ENCODE results near the gene KCNIP1.

Gene KCNIP1

DNA sequence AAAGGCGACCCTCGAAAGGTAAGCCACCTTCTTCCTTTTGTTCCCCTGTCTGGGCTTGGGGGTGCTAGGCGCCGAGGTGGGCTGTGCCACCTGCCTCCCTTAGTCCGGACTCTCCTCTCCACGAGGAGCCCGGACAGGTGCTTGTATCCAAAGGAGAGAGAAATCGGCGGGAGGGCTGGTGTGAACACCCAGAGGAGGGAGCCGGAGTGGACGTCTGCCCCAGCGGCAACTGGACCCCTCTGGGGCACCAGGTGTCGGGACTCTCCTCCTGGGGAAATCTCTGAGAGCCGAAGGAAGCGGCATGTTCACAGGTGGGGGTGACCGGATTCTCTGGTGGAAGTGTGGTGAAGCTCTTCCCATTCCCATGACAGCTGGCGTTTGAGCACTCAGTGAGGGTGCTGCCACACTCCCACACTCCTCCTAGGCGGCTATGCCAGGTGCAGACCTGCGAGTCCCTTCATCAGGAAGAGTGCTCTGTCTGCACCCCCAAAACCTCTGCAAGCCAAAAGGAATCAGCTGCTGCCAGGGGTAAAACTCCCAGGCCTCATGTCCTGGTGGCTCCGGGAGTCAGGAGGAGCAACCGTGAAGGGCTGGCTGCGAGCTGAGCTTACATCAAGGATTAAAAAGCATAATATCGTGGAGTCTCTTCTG lies 921 bp downstream of the KCNIP1 start:
- H2BK15ac ChIP-seq (replicated peaks; ENCODE audit: low read depth) = no peak overlapping the region
- no peaks in the 10 kb centered on the region for H3K36me3 ChIP-seq (ENCODE audit: control insufficient read depth, insufficient read depth, low read length)
- H3K79me1 ChIP-seq (ENCODE audit: low read length) = no peaks in the 10 kb centered on the region
- H3K4me2 ChIP-seq (ENCODE audit: low read length) = no peak overlapping the region
- peaks cover 7% of the 10 kb centered on the region for H3K27me3 ChIP-seq (ENCODE audit: insufficient read depth, low read length, poor library complexity)
- H3K18ac ChIP-seq (ENCODE audit: low read length) = no peak overlapping the region
- H3K79me2 ChIP-seq (ENCODE audit: control insufficient read depth, insufficient read depth, low read length) = no peaks in the 10 kb centered on the region
- H3K56ac ChIP-seq (ENCODE audit: low read length) = no peak overlapping the region
- no peak overlapping the region for H2BK5ac ChIP-seq (ENCODE audit: low read length)
- no peak overlapping the region for H3K4ac ChIP-seq (ENCODE audit: low read depth, low read length)
- no peak overlapping the region for H2AK5ac ChIP-seq (ENCODE audit: low read length)
- H4K8ac ChIP-seq (ENCODE audit: low read depth, low read length) = no peak overlapping the region
- no peak overlapping the region for H3K27ac ChIP-seq (ENCODE audit: low read depth, low read length)
- no peak overlapping the region for H3K23ac ChIP-seq (ENCODE audit: low read length)
- no peaks in the 10 kb centered on the region for H3K4me1 ChIP-seq (ENCODE audit: control insufficient read depth, low read depth, low read length)
- no CpG with 5 or more reads among the region's 23 CpGs for WGBS (ENCODE audit: extremely low coverage, insufficient coverage, low lambda C conversion rate)
- H2BK120ac ChIP-seq (ENCODE audit: low read depth, low read length) = no peak overlapping the region
- H3K9ac ChIP-seq (ENCODE audit: low read length) = no peak overlapping the region
- no peak overlapping the region for H3K4me3 ChIP-seq (ENCODE audit: low read length)
- no peak overlapping the region for H4K5ac ChIP-seq (ENCODE audit: low read length)
- no peak for DNase-seq

DNA sequence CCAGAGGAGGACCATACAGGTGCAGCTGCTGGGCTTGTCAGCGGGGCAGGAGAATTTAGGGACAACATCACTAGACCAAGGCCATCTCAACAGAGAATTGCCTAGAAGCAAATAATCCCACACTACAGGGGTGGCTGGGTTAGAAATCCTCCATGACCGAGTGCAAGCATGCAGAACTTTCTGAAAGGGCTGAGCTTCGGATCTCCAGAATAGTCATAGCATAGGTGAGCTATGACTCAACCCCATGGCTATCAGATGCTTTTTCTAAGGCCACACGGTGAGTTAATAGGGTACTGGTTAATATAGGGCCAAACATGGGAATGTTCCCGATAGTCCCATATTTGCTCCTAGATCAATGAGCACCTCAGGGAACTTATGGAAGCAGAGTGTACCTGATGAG lies 4.2 kb downstream of the KCNIP1 start:
- DNase-seq = peak; percentile 34
- no peaks in the 10 kb centered on the region for H3K36me3 ChIP-seq (ENCODE audit: control insufficient read depth, insufficient read depth, low read length)
- H3K4ac ChIP-seq (ENCODE audit: low read depth, low read length) = no peak overlapping the region
- H3K23ac ChIP-seq (ENCODE audit: low read length) = no peak overlapping the region
- H4K5ac ChIP-seq (ENCODE audit: low read length) = no peak overlapping the region
- no peak overlapping the region for H3K4me3 ChIP-seq (ENCODE audit: low read length)
- H4K8ac ChIP-seq (ENCODE audit: low read depth, low read length) = no peak overlapping the region
- no CpG with 5 or more reads among the region's 5 CpGs for WGBS (ENCODE audit: extremely low coverage, insufficient coverage, low lambda C conversion rate)
- no peak overlapping the region for H3K4me2 ChIP-seq (ENCODE audit: low read length)
- H3K18ac ChIP-seq (ENCODE audit: low read length) = no peak overlapping the region
- H2BK5ac ChIP-seq (ENCODE audit: low read length) = no peak overlapping the region
- H3K27ac ChIP-seq (ENCODE audit: low read depth, low read length) = no peak overlapping the region
- H2AK5ac ChIP-seq (ENCODE audit: low read length) = no peak overlapping the region
- H3K56ac ChIP-seq (ENCODE audit: low read length) = no peak overlapping the region
- no peaks in the 10 kb centered on the region for H3K4me1 ChIP-seq (ENCODE audit: control insufficient read depth, low read depth, low read length)
- H3K9ac ChIP-seq (ENCODE audit: low read length) = no peak overlapping the region
- no peak overlapping the region for H2BK120ac ChIP-seq (ENCODE audit: low read depth, low read length)
- peaks cover 7% of the 10 kb centered on the region for H3K27me3 ChIP-seq (ENCODE audit: insufficient read depth, low read length, poor library complexity)
- H2BK15ac ChIP-seq (replicated peaks; ENCODE audit: low read depth) = no peak overlapping the region
- no peaks in the 10 kb centered on the region for H3K79me1 ChIP-seq (ENCODE audit: low read length)
- H3K79me2 ChIP-seq (ENCODE audit: control insufficient read depth, insufficient read depth, low read length) = no peaks in the 10 kb centered on the region

DNA sequence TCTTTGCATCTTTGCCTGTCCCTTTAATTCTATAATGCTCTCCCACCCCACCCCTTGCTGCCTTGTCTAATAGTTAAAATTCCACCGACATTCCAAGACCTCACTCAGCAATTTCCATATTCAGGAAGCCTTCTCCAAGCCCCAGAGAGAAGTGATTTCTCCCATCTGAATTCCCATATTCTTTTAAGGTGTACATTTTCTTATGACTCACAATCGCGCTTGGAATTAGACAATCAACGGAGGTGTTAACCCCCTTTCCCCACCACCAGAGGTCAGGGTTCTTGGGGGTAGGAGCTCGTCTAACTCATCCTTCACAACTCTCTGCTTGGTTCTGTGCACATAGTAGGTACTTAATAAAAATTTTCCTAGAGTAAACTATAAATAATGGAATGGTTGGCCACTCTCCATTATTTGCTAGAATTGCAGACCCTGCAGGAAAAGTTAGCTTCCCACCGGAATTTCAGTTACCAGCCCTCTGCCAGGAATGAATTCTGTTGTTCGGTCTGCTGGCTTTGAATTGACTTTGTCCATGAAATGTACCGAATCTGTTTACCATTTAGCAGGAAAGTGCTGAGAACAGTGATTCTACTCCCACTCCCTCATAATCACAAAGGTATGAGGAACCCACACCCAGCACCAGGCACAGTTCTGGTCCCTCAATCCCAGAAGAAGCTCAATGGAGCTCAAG lies 5.0 kb downstream of the KCNIP1 start:
- Histone ChIP-seq H2AK5ac (ENCODE audit: low read length) (no peak overlapping the region), H3K27ac (ENCODE audit: low read depth, low read length) (no peak overlapping the region), H2BK120ac (ENCODE audit: low read depth, low read length) (no peak overlapping the region), H3K4me2 (ENCODE audit: low read length) (no peak overlapping the region), H3K56ac (ENCODE audit: low read length) (no peak overlapping the region), H3K4ac (ENCODE audit: low read depth, low read length) (no peak overlapping the region), H3K9ac (ENCODE audit: low read length) (no peak overlapping the region), H4K5ac (ENCODE audit: low read length) (no peak overlapping the region), H3K79me2 (ENCODE audit: control insufficient read depth, insufficient read depth, low read length) (no peaks in the 10 kb centered on the region), H3K36me3 (ENCODE audit: control insufficient read depth, insufficient read depth, low read length) (no peaks in the 10 kb centered on the region), H3K79me1 (ENCODE audit: low read length) (no peaks in the 10 kb centered on the region), H3K4me3 (ENCODE audit: low read length) (no peak overlapping the region), H3K23ac (ENCODE audit: low read length) (no peak overlapping the region), H3K4me1 (ENCODE audit: control insufficient read depth, low read depth, low read length) (no peaks in the 10 kb centered on the region), H4K8ac (ENCODE audit: low read depth, low read length) (no peak overlapping the region), H3K18ac (ENCODE audit: low read length) (no peak overlapping the region), H2BK5ac (ENCODE audit: low read length) (no peak overlapping the region), H3K27me3 (ENCODE audit: insufficient read depth, low read length, poor library complexity) (peaks cover 7% of the 10 kb centered on the region), H2BK15ac (replicated peaks; ENCODE audit: low read depth) (no peak overlapping the region)
- no CpG with 5 or more reads among the region's 8 CpGs for whole genome bisulfite sequencing (ENCODE audit: extremely low coverage, insufficient coverage, low lambda C conversion rate)
- DNase-seq = peak; percentile 30

DNA sequence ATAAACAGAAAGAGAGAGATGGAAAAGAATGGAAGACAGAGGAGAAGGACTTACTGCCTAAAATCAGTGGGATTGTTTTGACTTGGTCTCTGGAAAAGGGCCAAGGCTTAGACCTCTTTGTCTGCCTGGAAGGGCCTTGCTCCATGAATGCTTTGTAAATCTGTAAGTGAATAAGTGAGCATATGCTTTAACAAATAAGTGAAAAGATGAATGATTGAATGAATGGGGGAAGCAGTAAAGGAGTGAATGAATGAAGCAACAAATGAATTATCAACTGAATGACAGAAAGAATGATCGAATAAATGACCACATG lies 5.5 kb downstream of the KCNIP1 start:
- no peaks in the 10 kb centered on the region for H3K79me1 ChIP-seq (ENCODE audit: low read length)
- no CpG with 5 or more reads among the region's 1 CpG for WGBS (ENCODE audit: extremely low coverage, insufficient coverage, low lambda C conversion rate)
- no peak overlapping the region for H3K56ac ChIP-seq (ENCODE audit: low read length)
- H3K36me3 ChIP-seq (ENCODE audit: control insufficient read depth, insufficient read depth, low read length) = no peaks in the 10 kb centered on the region
- no peaks in the 10 kb centered on the region for H3K4me1 ChIP-seq (ENCODE audit: control insufficient read depth, low read depth, low read length)
- no peak overlapping the region for H3K4ac ChIP-seq (ENCODE audit: low read depth, low read length)
- H2BK5ac ChIP-seq (ENCODE audit: low read length) = no peak overlapping the region
- no peak for DNase-seq
- no peak overlapping the region for H2BK15ac ChIP-seq (replicated peaks; ENCODE audit: low read depth)
- no peak overlapping the region for H4K5ac ChIP-seq (ENCODE audit: low read length)
- H2BK120ac ChIP-seq (ENCODE audit: low read depth, low read length) = no peak overlapping the region
- no peaks in the 10 kb centered on the region for H3K79me2 ChIP-seq (ENCODE audit: control insufficient read depth, insufficient read depth, low read length)
- H3K27me3 ChIP-seq (ENCODE audit: insufficient read depth, low read length, poor library complexity) = peaks cover 7% of the 10 kb centered on the region
- no peak overlapping the region for H4K8ac ChIP-seq (ENCODE audit: low read depth, low read length)
- H3K27ac ChIP-seq (ENCODE audit: low read depth, low read length) = no peak overlapping the region
- no peak overlapping the region for H3K4me2 ChIP-seq (ENCODE audit: low read length)
- H3K4me3 ChIP-seq (ENCODE audit: low read length) = no peak overlapping the region
- no peak overlapping the region for H2AK5ac ChIP-seq (ENCODE audit: low read length)
- no peak overlapping the region for H3K23ac ChIP-seq (ENCODE audit: low read length)
- no peak overlapping the region for H3K18ac ChIP-seq (ENCODE audit: low read length)
- no peak overlapping the region for H3K9ac ChIP-seq (ENCODE audit: low read length)

DNA sequence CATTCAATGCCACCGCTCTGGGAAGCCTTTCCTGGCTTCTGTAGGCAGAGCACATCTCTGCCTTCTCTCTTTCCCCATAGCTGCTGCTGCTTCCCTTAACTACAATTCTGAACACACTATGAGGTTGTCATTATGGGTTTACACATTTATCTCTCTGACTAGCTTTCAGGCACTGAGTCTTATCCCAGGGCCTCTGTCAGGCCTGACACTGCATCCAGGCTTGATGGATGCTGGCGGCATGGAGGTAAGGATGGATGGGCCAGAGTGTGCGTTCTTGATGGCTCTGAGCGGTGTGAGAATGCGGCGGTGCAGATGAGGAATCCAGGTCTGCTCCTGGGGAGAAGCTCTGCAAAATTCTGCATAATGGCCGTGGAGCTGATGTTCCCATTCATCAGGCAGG lies 6.3 kb downstream of the KCNIP1 start:
- H3K4me3 ChIP-seq (ENCODE audit: low read length) = no peak overlapping the region
- no peak overlapping the region for H3K56ac ChIP-seq (ENCODE audit: low read length)
- no CpG with 5 or more reads among the region's 7 CpGs for WGBS (ENCODE audit: extremely low coverage, insufficient coverage, low lambda C conversion rate)
- no peak overlapping the region for H3K4me2 ChIP-seq (ENCODE audit: low read length)
- no peak overlapping the region for H3K4ac ChIP-seq (ENCODE audit: low read depth, low read length)
- H3K9ac ChIP-seq (ENCODE audit: low read length) = no peak overlapping the region
- no peaks in the 10 kb centered on the region for H3K4me1 ChIP-seq (ENCODE audit: control insufficient read depth, low read depth, low read length)
- no peak overlapping the region for H2AK5ac ChIP-seq (ENCODE audit: low read length)
- H2BK120ac ChIP-seq (ENCODE audit: low read depth, low read length) = no peak overlapping the region
- H4K5ac ChIP-seq (ENCODE audit: low read length) = no peak overlapping the region
- H3K27me3 ChIP-seq (ENCODE audit: insufficient read depth, low read length, poor library complexity) = no peaks in the 10 kb centered on the region
- H3K18ac ChIP-seq (ENCODE audit: low read length) = no peak overlapping the region
- H4K8ac ChIP-seq (ENCODE audit: low read depth, low read length) = no peak overlapping the region
- H3K79me1 ChIP-seq (ENCODE audit: low read length) = no peaks in the 10 kb centered on the region
- no peak overlapping the region for H2BK15ac ChIP-seq (replicated peaks; ENCODE audit: low read depth)
- no peak overlapping the region for H2BK5ac ChIP-seq (ENCODE audit: low read length)
- H3K36me3 ChIP-seq (ENCODE audit: control insufficient read depth, insufficient read depth, low read length) = no peaks in the 10 kb centered on the region
- no peak overlapping the region for H3K27ac ChIP-seq (ENCODE audit: low read depth, low read length)
- H3K23ac ChIP-seq (ENCODE audit: low read length) = no peak overlapping the region
- no peak for DNase-seq
- no peaks in the 10 kb centered on the region for H3K79me2 ChIP-seq (ENCODE audit: control insufficient read depth, insufficient read depth, low read length)

DNA sequence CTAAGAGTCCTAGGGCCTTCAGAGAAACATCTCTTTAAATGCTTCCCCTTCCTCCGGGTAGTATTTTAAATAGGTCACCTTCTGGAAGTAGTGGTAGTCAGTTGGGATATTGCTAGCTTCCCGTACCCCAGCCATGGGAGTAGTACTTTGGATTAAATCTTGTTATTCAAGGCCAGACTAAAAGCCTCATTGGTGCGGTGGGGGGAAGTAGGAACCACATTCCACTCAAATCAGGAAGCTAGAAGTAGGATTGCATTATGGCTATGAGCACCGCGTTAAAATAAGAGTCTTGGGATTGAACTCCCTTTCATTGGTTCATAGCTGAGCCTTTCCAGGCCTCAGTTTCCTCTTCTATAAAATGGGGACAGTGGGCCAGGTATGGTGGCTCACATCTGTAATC lies 6.7 kb downstream of the KCNIP1 start:
- no peak overlapping the region for H4K5ac ChIP-seq (ENCODE audit: low read length)
- no peaks in the 10 kb centered on the region for H3K79me1 ChIP-seq (ENCODE audit: low read length)
- WGBS (ENCODE audit: extremely low coverage, insufficient coverage, low lambda C conversion rate) = no CpG with 5 or more reads among the region's 5 CpGs
- H2BK120ac ChIP-seq (ENCODE audit: low read depth, low read length) = no peak overlapping the region
- no peak overlapping the region for H3K23ac ChIP-seq (ENCODE audit: low read length)
- H3K56ac ChIP-seq (ENCODE audit: low read length) = no peak overlapping the region
- H3K79me2 ChIP-seq (ENCODE audit: control insufficient read depth, insufficient read depth, low read length) = no peaks in the 10 kb centered on the region
- H2AK5ac ChIP-seq (ENCODE audit: low read length) = no peak overlapping the region
- H2BK5ac ChIP-seq (ENCODE audit: low read length) = no peak overlapping the region
- no peak overlapping the region for H3K18ac ChIP-seq (ENCODE audit: low read length)
- H3K9ac ChIP-seq (ENCODE audit: low read length) = no peak overlapping the region
- H4K8ac ChIP-seq (ENCODE audit: low read depth, low read length) = no peak overlapping the region
- no peak for DNase-seq
- no peak overlapping the region for H3K4me3 ChIP-seq (ENCODE audit: low read length)
- H2BK15ac ChIP-seq (replicated peaks; ENCODE audit: low read depth) = no peak overlapping the region
- no peaks in the 10 kb centered on the region for H3K36me3 ChIP-seq (ENCODE audit: control insufficient read depth, insufficient read depth, low read length)
- no peak overlapping the region for H3K27ac ChIP-seq (ENCODE audit: low read depth, low read length)
- no peak overlapping the region for H3K4ac ChIP-seq (ENCODE audit: low read depth, low read length)
- H3K4me1 ChIP-seq (ENCODE audit: control insufficient read depth, low read depth, low read length) = no peaks in the 10 kb centered on the region
- no peak overlapping the region for H3K4me2 ChIP-seq (ENCODE audit: low read length)
- no peaks in the 10 kb centered on the region for H3K27me3 ChIP-seq (ENCODE audit: insufficient read depth, low read length, poor library complexity)
